Measurements from ENCODE around the gene CHST13. TPM values are rescaled to one million over a fixed set of nuclear protein-coding genes. Genes with fewer than 3 reads are reported as not detected.
A peak's percentile ranks its signal among the peaks of the same experiment; 100 is the strongest.

CHST13 gene
- total RNA-seq, 2 donors from 2014 or later, result 0.22 to 1.6 TPM

- no peaks in the 10 kb centered on the region for H3K36me3 ChIP-seq
- H3K4me3 ChIP-seq, result no peak overlapping the region
- H3K4me1 ChIP-seq, result no peaks in the 10 kb centered on the region
- TF ChIP-seq CTCF (IDR thresholded peaks at IDR 0.05), result no peak
- H3K27me3 ChIP-seq, result no peaks in the 10 kb centered on the region
- no peaks in the 10 kb centered on the region for H3K9me3 ChIP-seq
- no peak overlapping the region for H3K27ac ChIP-seq
- intact Hi-C loops (cut with DNase I), result no loop called here
- peak; percentile 13 for DNase-seq
- no peak overlapping the region for H3K9ac ChIP-seq (ENCODE audit: low read depth in 2 of 2, low read length in 2 of 2)
These were observed 20.8 kb downstream of the CHST13 start for GRCh38 chr3:126544596-126545281.

- Histone ChIP-seq H3K27me3 (no peaks in the 10 kb centered on the region), H3K36me3 (no peaks in the 10 kb centered on the region), H3K9ac (ENCODE audit: low read depth in 2 of 2, low read length in 2 of 2) (no peak overlapping the region), H3K27ac (no peak overlapping the region), H3K4me1 (no peaks in the 10 kb centered on the region), H3K9me3 (no peaks in the 10 kb centered on the region), H3K4me3 (no peak overlapping the region)
- intact Hi-C loops (cut with DNase I), result no loop called here
- no peak for TF ChIP-seq CTCF (IDR thresholded peaks at IDR 0.05)
- peak; percentile 9 for DNase-seq
These were observed 21.6 kb downstream of the CHST13 start for GRCh38 chr3:126545544-126545943.

GRCh38 chr3:126546013-126546412 is 22.1 kb downstream of the CHST13 start:
- Histone ChIP-seq H3K4me1 (no peaks in the 10 kb centered on the region), H3K9ac (ENCODE audit: low read depth in 2 of 2, low read length in 2 of 2) (no peak overlapping the region), H3K9me3 (no peaks in the 10 kb centered on the region), H3K27me3 (no peaks in the 10 kb centered on the region), H3K36me3 (no peaks in the 10 kb centered on the region), H3K27ac (no peak overlapping the region), H3K4me3 (no peak overlapping the region)
- no peak for TF ChIP-seq CTCF (IDR thresholded peaks at IDR 0.05)
- DNase-seq, result peak; percentile 12
- intact Hi-C loops (cut with DNase I), result no loop called here

- intact Hi-C loops (cut with DNase I), result no loop called here
- no peak for TF ChIP-seq CTCF (IDR thresholded peaks at IDR 0.05)
- Histone ChIP-seq H3K27me3 (no peaks in the 10 kb centered on the region), H3K4me3 (no peak overlapping the region), H3K4me1 (no peaks in the 10 kb centered on the region), H3K27ac (no peak overlapping the region), H3K9me3 (no peaks in the 10 kb centered on the region), H3K36me3 (no peaks in the 10 kb centered on the region), H3K9ac (ENCODE audit: low read depth in 2 of 2, low read length in 2 of 2) (no peak overlapping the region)
- DNase-seq, result no peak
These were observed 22.7 kb downstream of the CHST13 start for GRCh38 chr3:126546549-126547239.

- TF ChIP-seq CTCF (IDR thresholded peaks at IDR 0.05), result no peak
- no peak overlapping the region for H3K9ac ChIP-seq (ENCODE audit: low read depth in 2 of 2, low read length in 2 of 2)
- H3K27me3 ChIP-seq, result no peaks in the 10 kb centered on the region
- H3K4me3 ChIP-seq, result no peak overlapping the region
- H3K36me3 ChIP-seq, result no peaks in the 10 kb centered on the region
- H3K9me3 ChIP-seq, result no peaks in the 10 kb centered on the region
- intact Hi-C loops (cut with DNase I), result no loop called here
- H3K27ac ChIP-seq, result no peak overlapping the region
- H3K4me1 ChIP-seq, result no peaks in the 10 kb centered on the region
- no peak for DNase-seq
These were observed 23.8 kb downstream of the CHST13 start for GRCh38 chr3:126547721-126548120.

All from colonic mucosa (tissue), 4 donors.